HTERT RPE-1 (cell line): ENCODE results near the gene OR5W2.
"Not testable (repeated sequence)": the region's sequence is repeated elsewhere in the genome, so short reads cannot be mapped to it uniquely, and the experiment has no call there.

ENCODE experiments used
- in situ Hi-C: fragments of 300-500 bp; cut with MboI; formaldehyde crosslinking; loops from 4 replicates; pipeline ENCODE4 v1.14.3; 2020; ENCODE audit warnings: low sequenced_read_pairs

Gene OR5W2

GRCh38 chr11:55914482-55914881, at the start of gene OR5W2:
Gene OR5W2 (minus strand): TSS chr11:55914582. CDS start chr11:55914582, 0 bp downstream.
- in situ Hi-C loops: no loop called here

- in situ Hi-C loops: no loop called here
These were observed 42.1 kb upstream of the OR5W2 start for GRCh38 chr11:55956521-55956920.

GRCh38 chr11:55949330-55949729, 34.9 kb upstream of the OR5W2 start:
- in situ Hi-C loops: no loop called here

- in situ Hi-C loops: no loop called here
These were observed 28.5 kb upstream of the OR5W2 start for GRCh38 chr11:55942785-55943392.

GRCh38 chr11:55936300-55936699, 21.9 kb upstream of the OR5W2 start, which contains the start of gene OR5I1:
Gene OR5I1 (minus strand): TSS chr11:55936400. CDS start chr11:55936400, 0 bp downstream.
- in situ Hi-C loops: no loop called here

GRCh38 chr11:55920537-55920936, 6.2 kb upstream of the OR5W2 start:
- in situ Hi-C loops: no loop called here

GRCh38 chr11:55902308-55902707, 12.1 kb downstream of the OR5W2 start:
- in situ Hi-C loops: no loop called here

GRCh38 chr11:55895216-55895615, 19.2 kb downstream of the OR5W2 start:
- in situ Hi-C loops: no loop called here

- in situ Hi-C loops: not testable (repeated sequence)
These were observed 28.9 kb downstream of the OR5W2 start for GRCh38 chr11:55885481-55885880.

GRCh38 chr11:55884995-55885394, 29.4 kb downstream of the OR5W2 start:
- in situ Hi-C loops: not testable (repeated sequence)

- in situ Hi-C loops: not testable (repeated sequence)
These were observed 31.4 kb downstream of the OR5W2 start, which contains the start of gene TRIM51 for GRCh38 chr11:55882997-55883396. Gene TRIM51 (plus strand): TSS chr11:55883297. CDS start chr11:55885429, 2,132 bp downstream.

- in situ Hi-C loops: not testable (repeated sequence)
These were observed 41.2 kb downstream of the OR5W2 start for GRCh38 chr11:55873146-55873545.

- in situ Hi-C loops: not testable (repeated sequence)
These were observed 41.7 kb downstream of the OR5W2 start for GRCh38 chr11:55872731-55873130.

GRCh38 chr11:55867354-55867753, 47.0 kb downstream of the OR5W2 start:
- in situ Hi-C loops: not testable (repeated sequence)
